Transverse colon (tissue), 4 donors: Measurements from ENCODE around the gene AGMO. TPM values are rescaled to one million over a fixed set of nuclear protein-coding genes. Genes with fewer than 3 reads are reported as not detected.

Experiments
- DNase-seq: peaks from one replicate; pipeline ENCODE4 v3.0.0-alpha.2; 2019
- H3K27ac ChIP-seq, 4 donors: fragments of 200-600 bp; sonication (generic); 2 replicates each; pipeline ENCODE4 v1.5.1; 2016 to 2018; ENCODE audit warnings: inconsistent platforms in 4 of 4
- H3K27me3 ChIP-seq: fragments of 200-600 bp; sonication (generic); 2 replicates; pipeline ENCODE4 v1.5.1; 2017; ENCODE audit warnings: inconsistent platforms
- H3K36me3 ChIP-seq, 4 donors: fragments of 200-600 bp; sonication (generic); 2 replicates each; pipeline ENCODE4 v1.5.1; 2017 to 2019; ENCODE audit warnings: inconsistent platforms in 4 of 4
- H3K4me1 ChIP-seq, 4 donors: fragments of 200-600 bp; sonication (generic); 2 replicates each; pipeline ENCODE4 v1.5.1; 2017 to 2020; ENCODE audit warnings: inconsistent platforms in 4 of 4
- H3K4me3 ChIP-seq, 4 donors: fragments of 200-600 bp; sonication (generic); 1 replicate in 1 of 4; 2 replicates in 3 of 4; pipeline versions ENCODE4 v1.5.1 to v1.6.1; 2017 to 2019; ENCODE audit warnings: inconsistent platforms in 4 of 4
- H3K9me3 ChIP-seq, 2 donors: fragments of 200-600 bp; sonication (generic); 2 replicates each; pipeline ENCODE4 v1.5.1; 2017 to 2019; ENCODE audit warnings: inconsistent platforms in 2 of 2
- EP300 ChIP-seq: sonication (generic); formaldehyde crosslinking; IDR thresholded peaks from one replicate; pipeline ENCODE4 v1.6.1; 2017; ENCODE audit warnings: antibody characterized with exemption, low read depth
- POLR2A ChIP-seq: fragments of 450-650 bp; IDR thresholded peaks from one replicate; pipeline ENCODE4 v1.6.1; 2016; ENCODE audit warnings: antibody characterized with exemption, mild to moderate bottlenecking, moderate library complexity
- POLR2AphosphoS5 ChIP-seq, 3 donors: sonication (generic); formaldehyde crosslinking; IDR thresholded peaks; one replicate each; pipeline ENCODE4 v1.6.1; 2016; ENCODE audit warnings: antibody characterized with exemption in 3 of 3
- WGBS, 2 donors: methylation state at CpG; one replicate each; pipeline ENCODE4 v1.1.5; 2018; ENCODE audit warnings: low coverage in 1 of 2; 5-methylcytosine and 5-hydroxymethylcytosine counted together
- in situ Hi-C, 4 donors: fragments of 200-750 bp; cut with MboI; loops; one replicate each; pipeline versions ENCODE4 v1.15.0 to v1.15.1; 2017; ENCODE audit warnings: low sequenced_read_pairs in 3 of 4, low pct_ligation_motif_present in 1 of 4, low pct_unique_long_range_greater_than_20kb in 1 of 4
- intact Hi-C: fragments of 100-400 bp; cut with DNase I; formaldehyde crosslinking; loops from one replicate; pipeline ENCODE4 v1.15.1; 2023; ENCODE audit warnings: low total_unique reads
- total RNA-seq, 4 donors: library from RNA; depleted of rRNA; stranded (reverse); fragments of >200 nt; gene quantifications; one replicate each; pipeline ENCODE4 v1.1.0, GENCODE V29; 2016
- TF ChIP-seq, protein P1 (sequence below), 5 experiments: fragments of 200-600 bp in 3 of 5; fragments of 450-650 bp in 2 of 5; sonication (generic) in 3 of 5; IDR thresholded peaks; 1 replicate in 2 of 5; 2 replicates in 3 of 5; pipeline ENCODE4 v1.5.1; 2016 to 2017; ENCODE audit warnings: antibody characterized with exemption in 5 of 5, inconsistent platforms in 3 of 5, mild to moderate bottlenecking in 2 of 5, moderate library complexity in 1 of 5

Gene AGMO
- total RNA-seq, 4 donors from 2014 or later: 1.5 to 5.7 (median 2.7) TPM; not detected in 1

GRCh38 chr7:15336146-15336545 is 225.7 kb downstream of the AGMO start:
- H3K4me1 ChIP-seq: no peaks in the 10 kb centered on the region
- intact Hi-C loops: no loop called here
- DNase-seq: no peak
- no peaks in the 10 kb centered on the region for H3K36me3 ChIP-seq
- H3K9me3 ChIP-seq: peaks cover 0 to 6% of the 10 kb centered on the region in 2 donors
- in situ Hi-C loops: no loop called here
- H3K27ac ChIP-seq: no peak overlapping the region
- H3K27me3 ChIP-seq: no peaks in the 10 kb centered on the region
- H3K4me3 ChIP-seq: no peak overlapping the region
- WGBS, 2 donors: 45 to 73% methylated on average over 1 of the region's 1 CpG
- TF ChIP-seq, protein P1, sequence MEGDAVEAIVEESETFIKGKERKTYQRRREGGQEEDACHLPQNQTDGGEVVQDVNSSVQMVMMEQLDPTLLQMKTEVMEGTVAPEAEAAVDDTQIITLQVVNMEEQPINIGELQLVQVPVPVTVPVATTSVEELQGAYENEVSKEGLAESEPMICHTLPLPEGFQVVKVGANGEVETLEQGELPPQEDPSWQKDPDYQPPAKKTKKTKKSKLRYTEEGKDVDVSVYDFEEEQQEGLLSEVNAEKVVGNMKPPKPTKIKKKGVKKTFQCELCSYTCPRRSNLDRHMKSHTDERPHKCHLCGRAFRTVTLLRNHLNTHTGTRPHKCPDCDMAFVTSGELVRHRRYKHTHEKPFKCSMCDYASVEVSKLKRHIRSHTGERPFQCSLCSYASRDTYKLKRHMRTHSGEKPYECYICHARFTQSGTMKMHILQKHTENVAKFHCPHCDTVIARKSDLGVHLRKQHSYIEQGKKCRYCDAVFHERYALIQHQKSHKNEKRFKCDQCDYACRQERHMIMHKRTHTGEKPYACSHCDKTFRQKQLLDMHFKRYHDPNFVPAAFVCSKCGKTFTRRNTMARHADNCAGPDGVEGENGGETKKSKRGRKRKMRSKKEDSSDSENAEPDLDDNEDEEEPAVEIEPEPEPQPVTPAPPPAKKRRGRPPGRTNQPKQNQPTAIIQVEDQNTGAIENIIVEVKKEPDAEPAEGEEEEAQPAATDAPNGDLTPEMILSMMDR (IDR thresholded peaks at IDR 0.05): no peak
- TF ChIP-seq POLR2AphosphoS5 (IDR thresholded peaks at IDR 0.05): no peak
- no peak for TF ChIP-seq EP300
- no peak for TF ChIP-seq POLR2A

DNA sequence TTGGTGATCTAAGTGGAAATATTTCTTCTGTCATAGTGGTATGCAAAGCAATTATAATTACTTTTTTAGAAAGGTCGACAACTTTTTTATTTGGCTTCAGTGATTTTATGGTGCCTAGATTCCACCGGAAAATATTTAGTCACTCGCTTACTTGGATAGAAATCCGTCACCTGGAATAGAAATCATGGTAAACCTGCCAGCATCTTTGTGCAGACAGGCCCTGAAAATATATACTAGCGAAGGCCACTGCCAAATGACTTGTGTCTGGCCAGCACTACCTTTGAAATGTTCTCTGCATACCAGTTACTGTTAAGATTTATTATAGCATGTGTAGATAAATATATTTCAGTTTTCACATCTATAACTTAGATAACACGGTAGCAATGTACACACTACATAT is 226.4 kb downstream of the AGMO start:
- no peaks in the 10 kb centered on the region for H3K27me3 ChIP-seq
- in situ Hi-C loops (no loop called here), intact Hi-C loops (no loop called here)
- WGBS, 2 donors: 73 to 74% methylated on average over 6 of the region's 6 CpGs
- no peaks in the 10 kb centered on the region for H3K4me1 ChIP-seq
- no peak overlapping the region for H3K27ac ChIP-seq
- H3K9me3 ChIP-seq: peaks cover 0 to 6% of the 10 kb centered on the region in 2 donors
- no peak overlapping the region for H3K4me3 ChIP-seq
- no peak for DNase-seq
- H3K36me3 ChIP-seq: no peaks in the 10 kb centered on the region
- no peak for TF ChIP-seq EP300
- TF ChIP-seq, protein P1 (IDR thresholded peaks at IDR 0.05): no peak
- TF ChIP-seq POLR2A: no peak
- TF ChIP-seq POLR2AphosphoS5 (IDR thresholded peaks at IDR 0.05): no peak

GRCh38 chr7:15334536-15335263 is 227.1 kb downstream of the AGMO start:
- in situ Hi-C loops (no loop called here), intact Hi-C loops (no loop called here)
- no peak overlapping the region for H3K4me3 ChIP-seq

DNA sequence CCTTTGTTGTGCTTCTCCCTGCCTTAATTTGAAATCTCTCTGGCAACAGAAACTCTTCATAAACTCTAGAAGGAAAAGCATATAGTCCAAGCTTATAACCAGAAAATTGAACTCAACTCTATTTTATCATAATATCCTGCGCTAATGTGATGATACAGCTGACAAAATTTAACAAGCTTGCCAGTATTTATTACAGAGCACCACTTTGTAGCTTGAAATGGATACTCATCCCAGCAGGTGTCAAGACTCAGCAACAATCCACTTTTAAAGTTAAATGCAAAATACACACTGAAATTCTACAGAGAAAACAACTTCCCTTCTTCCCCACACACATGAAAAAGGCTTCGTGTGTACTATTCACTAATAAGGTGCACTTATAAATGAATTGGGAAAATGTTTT is 228.9 kb downstream of the AGMO start:
- H3K4me1 ChIP-seq: no peaks in the 10 kb centered on the region
- H3K27ac ChIP-seq: no peak overlapping the region
- WGBS, 2 donors: 81 to 86% methylated on average over 2 of the region's 2 CpGs
- in situ Hi-C loops (no loop called here), intact Hi-C loops (no loop called here)
- TF ChIP-seq POLR2AphosphoS5 (IDR thresholded peaks at IDR 0.05) (no peak), POLR2A (no peak), EP300 (no peak)
- TF ChIP-seq, protein P1 (IDR thresholded peaks at IDR 0.05): no peak
- H3K27me3 ChIP-seq: no peaks in the 10 kb centered on the region
- H3K4me3 ChIP-seq: no peak overlapping the region
- no peak for DNase-seq
- H3K9me3 ChIP-seq: no peaks in the 10 kb centered on the region
- no peaks in the 10 kb centered on the region for H3K36me3 ChIP-seq

More at GRCh38 chr7:15334536-15335263, 227.1 kb downstream of the AGMO start:
- H3K9me3 ChIP-seq: peaks cover 0 to 6% of the 10 kb centered on the region in 2 donors
- DNase-seq: no peak
- whole genome bisulfite sequencing, 2 donors: 69 to 72% methylated on average over 6 of the region's 6 CpGs
- no peak overlapping the region for H3K27ac ChIP-seq
- no peaks in the 10 kb centered on the region for H3K27me3 ChIP-seq
- no peaks in the 10 kb centered on the region for H3K36me3 ChIP-seq
- TF ChIP-seq EP300 (no peak), POLR2AphosphoS5 (IDR thresholded peaks at IDR 0.05) (no peak), POLR2A (no peak)
- TF ChIP-seq, protein P1 (IDR thresholded peaks at IDR 0.05): no peak
- no peaks in the 10 kb centered on the region for H3K4me1 ChIP-seq
